Measurements from ENCODE around the gene B3GNT7. TPM values are rescaled to one million over a fixed set of nuclear protein-coding genes. Genes with fewer than 3 reads are reported as not detected.
A peak's percentile ranks its signal among the peaks of the same experiment; 100 is the strongest.

B3GNT7 gene
- total RNA-seq (under 1 TPM; 0.38 to 0.89 TPM), total RNA-seq (0 to 8.8 (median 0.20) reads per million in 172 experiments)
- 0.21 TPM for polyA plus RNA-seq (2013, experiment 1 of 2)
- polyA plus RNA-seq (2013, experiment 2 of 2), result 0.07 TPM

GRCh38 chr2:231395188-231396057, at the start of gene B3GNT7:
B3GNT7 (plus strand) TSS chr2:231395710; CDS start chr2:231395804, 94 bp downstream.
- Mint-ChIP-seq H3K9me3 (no peaks in the 10 kb centered on the region), H3K27me3 (peaks cover 56% of the 10 kb centered on the region), H3K4me1 (ENCODE audit: low read depth) (peaks cover 11% of the 10 kb centered on the region), H3K27ac (no peak within 1 kb of the TSS), H3K4me3 (peak within 1 kb of the TSS; percentile 25), H3K36me3 (ENCODE audit: low read depth) (no peaks in the 10 kb centered on the region)
- DNase-seq (no peak), ATAC-seq (ENCODE audit: poor library complexity) (no peak)
- POLR2A ChIA-PET, result no interaction called here
- H3K9me3 ChIP-seq (ENCODE audit: control insufficient read depth in 1 of 2, insufficient read depth in 1 of 2, low read length in 2 of 2), result no peaks in the 10 kb centered on the region
- CTCF ChIA-PET, result no interaction called here
- H3K27ac ChIP-seq (ENCODE audit: low read depth in 1 of 2, low read length in 2 of 2), result no peak within 1 kb of the TSS
- no peak within 1 kb of the TSS for H3K4me3 ChIP-seq (ENCODE audit: low read length)
- H3K4me1 ChIP-seq (ENCODE audit: insufficient read depth, low read length), result peaks cover 11% of the 10 kb centered on the region
- no peaks in the 10 kb centered on the region for H3K36me3 ChIP-seq (ENCODE audit: insufficient read depth, low read length)
- H3K27me3 ChIP-seq (ENCODE audit: control insufficient read depth in 1 of 2, insufficient read depth in 2 of 2, low read length in 2 of 2), result peaks cover 26 to 31% of the 10 kb centered on the region in 2 experiments
- TF ChIP-seq CTCF (IDR thresholded peaks at IDR 0.05), result no peak
- intact Hi-C loops (cut with DNase I, micrococcal nuclease), result no loop called here

GRCh38 chr2:231347081-231347480, 48.4 kb upstream of the B3GNT7 start:
- Histone ChIP-seq H3K27me3 (ENCODE audit: control insufficient read depth in 1 of 2, insufficient read depth in 2 of 2, low read length in 2 of 2) (no peaks in the 10 kb centered on the region), H3K9me3 (ENCODE audit: control insufficient read depth in 1 of 2, insufficient read depth in 1 of 2, low read length in 2 of 2) (no peaks in the 10 kb centered on the region), H3K4me3 (ENCODE audit: low read length) (no peak overlapping the region), H3K27ac (ENCODE audit: low read depth in 1 of 2, low read length in 2 of 2) (no peak overlapping the region), H3K36me3 (ENCODE audit: insufficient read depth, low read length) (no peaks in the 10 kb centered on the region), H3K4me1 (ENCODE audit: insufficient read depth, low read length) (no peaks in the 10 kb centered on the region)
- Mint-ChIP-seq H3K4me1 (ENCODE audit: low read depth) (no peaks in the 10 kb centered on the region), H3K9me3 (no peaks in the 10 kb centered on the region), H3K36me3 (ENCODE audit: low read depth) (no peaks in the 10 kb centered on the region), H3K4me3 (no peak overlapping the region), H3K27me3 (no peaks in the 10 kb centered on the region), H3K27ac (no peak overlapping the region)
- ChIA-PET POLR2A (no interaction called here), CTCF (no interaction called here)
- no peak for DNase-seq
- no peak for TF ChIP-seq CTCF (IDR thresholded peaks at IDR 0.05)
- ATAC-seq (ENCODE audit: poor library complexity), result no peak
- intact Hi-C loops (cut with DNase I, micrococcal nuclease), result no loop called here

GRCh38 chr2:231347638-231348037, 47.9 kb upstream of the B3GNT7 start:
- no peaks in the 10 kb centered on the region for H3K36me3 Mint-ChIP-seq (ENCODE audit: low read depth)
- no peak overlapping the region for H3K27ac ChIP-seq (ENCODE audit: low read depth in 1 of 2, low read length in 2 of 2)
- ChIA-PET CTCF (no interaction called here), POLR2A (no interaction called here)
- no peak overlapping the region for H3K27ac Mint-ChIP-seq
- no peaks in the 10 kb centered on the region for H3K9me3 Mint-ChIP-seq
- no peak for ATAC-seq (ENCODE audit: poor library complexity)
- no peak for DNase-seq
- no peaks in the 10 kb centered on the region for H3K4me1 ChIP-seq (ENCODE audit: insufficient read depth, low read length)
- H3K4me1 Mint-ChIP-seq (ENCODE audit: low read depth), result no peaks in the 10 kb centered on the region
- intact Hi-C loops (cut with DNase I, micrococcal nuclease), result no loop called here
- H3K4me3 Mint-ChIP-seq, result no peak overlapping the region
- no peaks in the 10 kb centered on the region for H3K27me3 ChIP-seq (ENCODE audit: control insufficient read depth in 1 of 2, insufficient read depth in 2 of 2, low read length in 2 of 2)
- H3K36me3 ChIP-seq (ENCODE audit: insufficient read depth, low read length), result no peaks in the 10 kb centered on the region
- no peaks in the 10 kb centered on the region for H3K27me3 Mint-ChIP-seq
- H3K9me3 ChIP-seq (ENCODE audit: control insufficient read depth in 1 of 2, insufficient read depth in 1 of 2, low read length in 2 of 2), result no peaks in the 10 kb centered on the region
- no peak for TF ChIP-seq CTCF (IDR thresholded peaks at IDR 0.05)
- H3K4me3 ChIP-seq (ENCODE audit: low read length), result no peak overlapping the region

Measured in CD4-positive, alpha-beta T cell (primary cell).